Lower leg skin (tissue), 3 donors: Measurements from ENCODE around the gene ABHD17A.

Experiments
- CTCF ChIP-seq, 3 donors: fragments of 450-650 bp; IDR thresholded peaks; one replicate each; pipeline ENCODE4 v1.5.1; 2016; ENCODE audit warnings: antibody characterized with exemption in 3 of 3, mild to moderate bottlenecking in 3 of 3, moderate library complexity in 2 of 3
- POLR2A ChIP-seq, 2 donors: fragments of 450-650 bp; IDR thresholded peaks; one replicate each; pipeline ENCODE4 v1.6.1; 2016 to 2017; ENCODE audit warnings: antibody characterized with exemption in 2 of 2, mild to moderate bottlenecking in 1 of 2, moderate library complexity in 1 of 2

GRCh38 chr19:1828279-1829238 is 56.7 kb downstream of the ABHD17A start:
- TF ChIP-seq CTCF (IDR thresholded peaks at IDR 0.05) (no peak), POLR2A (IDR thresholded peaks at IDR 0.05) (no peak)
